ENCODE data around the gene FRMD1. TPM values are rescaled to one million over a fixed set of nuclear protein-coding genes. Genes with fewer than 3 reads are reported as not detected.

Gene FRMD1
- total and polyA plus RNA-seq, 10 of the 15 experiments (the other 5 are each of a cell fraction or from before 2014, with no cell fraction given) = not detected

- H3K36me3 ChIP-seq (ENCODE audit: control insufficient read depth in 2 of 2, insufficient read depth in 2 of 2, low read length in 1 of 2) = no peaks in the 10 kb centered on the region
- FAIRE-seq (no peak), ATAC-seq (no peak), DNase-seq (ENCODE audit: low read depth, low spot score) (no peak)
- no peak overlapping the region for H3K27ac ChIP-seq (ENCODE audit: control insufficient read depth, insufficient read depth)
- no peaks in the 10 kb centered on the region for H3K79me2 ChIP-seq (ENCODE audit: control insufficient read depth, insufficient read depth, low read length)
- WGBS (ENCODE audit: insufficient coverage, insufficient replicate concordance, low lambda C conversion rate, missing lambda C conversion rate) = 60% methylated on average over 20 of the region's 20 CpGs
- POLR2A ChIA-PET = interaction anchor here (0.6 kb wide), 1 partner anchor 19 kb away, joined by 4 read pairs; no protein-coding TSS in a partner anchor
- no peaks in the 10 kb centered on the region for H3K27me3 ChIP-seq (replicated peaks in 1 of 2; ENCODE audit: control insufficient read depth in 2 of 2, insufficient read depth in 2 of 2, low read length in 1 of 2)
- no peaks in the 10 kb centered on the region for H3K4me1 ChIP-seq (ENCODE audit: control insufficient read depth, insufficient read depth, low read length)
- CTCF ChIA-PET = no interaction called here
- no TSS peak for BruUV-seq (replicated peaks)
- H3K9ac ChIP-seq (ENCODE audit: control insufficient read depth, insufficient read depth, low read length) = no peak overlapping the region
- in situ Hi-C loops (cut with MboI) (no loop called here), intact Hi-C loops (cut with micrococcal nuclease; ENCODE audit: unreplicated experiment) (no loop called here)
- RAD21 ChIA-PET (ENCODE audit: unreplicated experiment) = no interaction called here
- no peak overlapping the region for H2AFZ ChIP-seq (ENCODE audit: control insufficient read depth, low read depth, low read length)
- H4K20me1 ChIP-seq (ENCODE audit: control insufficient read depth, insufficient read depth) = no peaks in the 10 kb centered on the region
- H3K4me3 ChIP-seq = no peak overlapping the region
- H3K9me3 ChIP-seq (replicated peaks; ENCODE audit: control insufficient read depth, insufficient read depth, low read length) = no peaks in the 10 kb centered on the region; the same call in 2 of the 3 replicates
- H3K4me2 ChIP-seq (ENCODE audit: control insufficient read depth, insufficient read depth) = no peak overlapping the region
- SMC1A ChIA-PET (ENCODE audit: uncharacterized antibody, unreplicated experiment) = no interaction called here
- TF ChIP-seq HDAC2 (IDR thresholded peaks at IDR 0.05) (no peak), ZBTB40 (IDR thresholded peaks at IDR 0.05; ENCODE audit: borderline replicate concordance) (no peak), ASH2L (IDR thresholded peaks at IDR 0.05; ENCODE audit: borderline replicate concordance, low read depth) (no peak), RFX5 (IDR thresholded peaks at IDR 0.05; ENCODE audit: low read depth, low read length) (no peak), E2F4 (IDR thresholded peaks at IDR 0.05; ENCODE audit: low read depth, low read length) (no peak), NKRF (conservative IDR thresholded peaks at IDR 0.05) (no peak), JUNB (IDR thresholded peaks at IDR 0.05) (no peak), PKNOX1 (IDR thresholded peaks at IDR 0.05) (no peak), SUZ12 (IDR thresholded peaks at IDR 0.05; ENCODE audit: unreplicated experiment) (no peak), ETV6 (conservative IDR thresholded peaks at IDR 0.05 in 1 of 2, IDR thresholded peaks at IDR 0.05 in 1 of 2; ENCODE audit: borderline replicate concordance in 1 of 2, low read depth in 1 of 2) (no peak), FOXM1 (IDR thresholded peaks at IDR 0.05; ENCODE audit: low read depth, low read length) (no peak), YBX1 (IDR thresholded peaks at IDR 0.05) (no peak), TCF3 (IDR thresholded peaks at IDR 0.05; ENCODE audit: borderline replicate concordance, insufficient read depth, low read depth, low read length) (no peak)
Measured at GRCh38 chr6:168045706-168046620, 33.0 kb downstream of the FRMD1 start.
